Left lung (tissue), 10 donors: ENCODE data around the gene CDIP1. TPM values are rescaled to one million over a fixed set of nuclear protein-coding genes. Genes with fewer than 3 reads are reported as not detected.

Experiments
- ATAC-seq: fragments of 200-7000 bp; cut with Tn5 transposase; one replicate; pipeline ENCODE4 v1.9.1; 2020; ENCODE audit warnings: moderate library complexity
- DNase-seq, 4 donors: peaks; one replicate each; pipeline ENCODE4 v3.0.0-alpha.2; 2013 to 2020
- H3K27ac ChIP-seq, 2 donors: fragments of 200-600 bp; sonication (generic) in 1 of 2; one replicate each; pipeline versions ENCODE4 v1.5.0 to v1.8.0; 2020 to 2021
- H3K27me3 ChIP-seq, 2 donors: fragments of 200-600 bp; sonication (generic) in 1 of 2; one replicate each; pipeline versions ENCODE4 v1.5.0 to v1.8.0; 2020 to 2021
- H3K36me3 ChIP-seq, 2 donors: fragments of 200-600 bp; sonication (generic) in 1 of 2; one replicate each; pipeline versions ENCODE4 v1.5.0 to v1.8.0; 2020 to 2021
- H3K4me1 ChIP-seq, 2 donors: fragments of 200-600 bp; one replicate each; pipeline ENCODE4 v1.8.0; 2021
- H3K4me3 ChIP-seq, 2 donors: fragments of 200-600 bp; sonication (generic) in 1 of 2; one replicate each; pipeline versions ENCODE4 v1.5.0 to v1.8.0; 2020 to 2021; ENCODE audit warnings: mild to moderate bottlenecking in 1 of 2
- H3K9me3 ChIP-seq, 2 donors: fragments of 200-600 bp; sonication (generic) in 1 of 2; one replicate each; pipeline versions ENCODE4 v1.5.0 to v1.8.0; 2020 to 2021
- CTCF ChIP-seq, 2 donors: fragments of 200-600 bp; sonication (generic) in 1 of 2; IDR thresholded peaks; one replicate each; pipeline versions ENCODE4 v1.5.0 to v1.8.0; 2021; ENCODE audit warnings: antibody characterized with exemption in 2 of 2
- intact Hi-C, 2 donors: fragments of 100-400 bp; cut with DNase I; formaldehyde crosslinking; loops; one replicate each; pipeline versions ENCODE4 v1.11.2 to v1.14.2; 2022
- polyA plus RNA-seq, 6 donors: library from polyadenylated mRNA; unstranded; fragments of 120-200 nt; gene quantifications; one replicate each; pipeline ENCODE4 v1.2.1, GENCODE V29; 2013; ENCODE audit not compliant: insufficient read length in 6 of 6
- total RNA-seq, 2 donors: library from RNA; stranded (reverse); fragmentation: NEBNext Ultra II Directional; extraction: Animal tissue kit (Norgen Biotek cat#: 25700); gene quantifications; one replicate each; pipeline ENCODE4 v1.2.1, GENCODE V29; 2021
- donor health status: DM: no; HTN: yes; CAD: no.
- donor health status: DM: no; HTN: no; CAD: no.

The CDIP1 gene
- total and polyA plus RNA-seq, 8 donors, result 18.1 to 27.0 (median 22.6) TPM

- Histone ChIP-seq H3K4me1 (peaks cover 0 to 26% of the 10 kb centered on the region in 2 donors), H3K4me3 (no peak overlapping the region), H3K9me3 (no peaks in the 10 kb centered on the region), H3K27me3 (no peaks in the 10 kb centered on the region), H3K36me3 (peaks cover 0 to 31% of the 10 kb centered on the region in 2 donors), H3K27ac (no peak overlapping the region)
- DNase-seq (no peak), ATAC-seq (no peak)
- TF ChIP-seq CTCF (IDR thresholded peaks at IDR 0.05), result no peak
- intact Hi-C loops, result no loop called here
These were observed 66.7 kb downstream of the CDIP1 start for GRCh38 chr16:4471869-4472268.

GRCh38 chr16:4468972-4469371 lies 69.6 kb downstream of the CDIP1 start:
- DNase-seq (no peak), ATAC-seq (no peak)
- Histone ChIP-seq H3K27me3 (no peaks in the 10 kb centered on the region), H3K4me3 (no peak overlapping the region), H3K4me1 (peaks cover 0 to 6% of the 10 kb centered on the region in 2 donors), H3K36me3 (peaks cover 0 to 60% of the 10 kb centered on the region in 2 donors), H3K9me3 (no peaks in the 10 kb centered on the region), H3K27ac (no peak overlapping the region)
- intact Hi-C loops, result no loop called here
- no peak for TF ChIP-seq CTCF (IDR thresholded peaks at IDR 0.05)

- no peaks in the 10 kb centered on the region for H3K9me3 ChIP-seq
- no peak overlapping the region for H3K27ac ChIP-seq
- no peaks in the 10 kb centered on the region for H3K4me1 ChIP-seq
- H3K4me3 ChIP-seq, result no peak overlapping the region
- peaks cover 0 to 71% of the 10 kb centered on the region in 2 donors for H3K36me3 ChIP-seq
- DNase-seq, result no peak
- no peak for ATAC-seq
- H3K27me3 ChIP-seq, result no peaks in the 10 kb centered on the region
- no peak for TF ChIP-seq CTCF (IDR thresholded peaks at IDR 0.05)
- intact Hi-C loops, result no loop called here
These were observed 70.7 kb downstream of the CDIP1 start for GRCh38 chr16:4467916-4468315.

- no peak for DNase-seq
- Histone ChIP-seq H3K9me3 (no peaks in the 10 kb centered on the region), H3K4me1 (no peaks in the 10 kb centered on the region), H3K27ac (no peak overlapping the region), H3K36me3 (peaks cover 0 to 88% of the 10 kb centered on the region in 2 donors), H3K27me3 (no peaks in the 10 kb centered on the region), H3K4me3 (no peak overlapping the region)
- intact Hi-C loops, result no loop called here
- TF ChIP-seq CTCF (IDR thresholded peaks at IDR 0.05), result no peak
- peak; percentile 34 for ATAC-seq
These were observed 72.4 kb downstream of the CDIP1 start for GRCh38 chr16:4465977-4466779.

GRCh38 chr16:4463522-4464163 lies 74.9 kb downstream of the CDIP1 start:
- DNase-seq, result no peak
- H3K27ac ChIP-seq, result no peak overlapping the region
- peaks cover 6 to 12% of the 10 kb centered on the region in 2 donors for H3K4me1 ChIP-seq
- H3K9me3 ChIP-seq, result no peaks in the 10 kb centered on the region
- peaks cover 0 to 85% of the 10 kb centered on the region in 2 donors for H3K36me3 ChIP-seq
- H3K4me3 ChIP-seq, result no peak overlapping the region
- H3K27me3 ChIP-seq, result no peaks in the 10 kb centered on the region
- intact Hi-C loops, result no loop called here
- no peak for TF ChIP-seq CTCF (IDR thresholded peaks at IDR 0.05)
- no peak for ATAC-seq
